ENCODE data around the gene ISL1. TPM values are rescaled to one million over a fixed set of nuclear protein-coding genes. Genes with fewer than 3 reads are reported as not detected.

The ISL1 gene
- total and polyA plus RNA-seq, 2 of the 8 experiments (the other 6 are each of a cell fraction or from before 2014, with no cell fraction given) = 0.05 to 0.19 TPM

GRCh38 chr5:51388488-51389287, 5.4 kb downstream of the ISL1 start (continued):
- TF ChIP-seq CHD7 (IDR thresholded peaks at IDR 0.05; ENCODE audit: insufficient replicate concordance, low read length) = no peak
- TF ChIP-seq, protein P1, sequence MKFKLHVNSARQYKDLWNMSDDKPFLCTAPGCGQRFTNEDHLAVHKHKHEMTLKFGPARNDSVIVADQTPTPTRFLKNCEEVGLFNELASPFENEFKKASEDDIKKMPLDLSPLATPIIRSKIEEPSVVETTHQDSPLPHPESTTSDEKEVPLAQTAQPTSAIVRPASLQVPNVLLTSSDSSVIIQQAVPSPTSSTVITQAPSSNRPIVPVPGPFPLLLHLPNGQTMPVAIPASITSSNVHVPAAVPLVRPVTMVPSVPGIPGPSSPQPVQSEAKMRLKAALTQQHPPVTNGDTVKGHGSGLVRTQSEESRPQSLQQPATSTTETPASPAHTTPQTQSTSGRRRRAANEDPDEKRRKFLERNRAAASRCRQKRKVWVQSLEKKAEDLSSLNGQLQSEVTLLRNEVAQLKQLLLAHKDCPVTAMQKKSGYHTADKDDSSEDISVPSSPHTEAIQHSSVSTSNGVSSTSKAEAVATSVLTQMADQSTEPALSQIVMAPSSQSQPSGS (IDR thresholded peaks at IDR 0.05; ENCODE audit: low read length) = no peak

All from H1 (cell line).